Measurements from ENCODE around the gene SECISBP2L. TPM values are rescaled to one million over a fixed set of nuclear protein-coding genes. Genes with fewer than 3 reads are reported as not detected.

The SECISBP2L gene
- total and polyA plus RNA-seq, 2 of the 4 experiments (the other 2 are of a cell fraction), result 13.1 to 34.1 TPM

GRCh38 chr15:48946840-48947187, 99.4 kb downstream of the SECISBP2L start:
- BruUV-seq (replicated peaks), result no TSS peak
- CTCF ChIA-PET, result no interaction called here
- no CpG with 5 or more reads among the region's 1 CpG for WGBS, 2 experiments (ENCODE audit: extremely low coverage in 2 of 2, insufficient read length in 1 of 2)
- Histone ChIP-seq H3K36me3 (ENCODE audit: control insufficient read depth, insufficient read depth, low read length) (no peaks in the 10 kb centered on the region), H3K9ac (ENCODE audit: low read depth, low read length) (no peak overlapping the region), H3K4ac (ENCODE audit: low read depth, low read length) (no peak overlapping the region), H2AK9ac (replicated peaks; ENCODE audit: low read depth, low read length, poor library complexity) (no peak overlapping the region), H3K4me1 (ENCODE audit: control insufficient read depth, insufficient read depth, low read length) (peaks cover 2% of the 10 kb centered on the region; the same call in 1 of the 2 replicates), H2BK120ac (ENCODE audit: low read depth, low read length) (no peak overlapping the region), H4K8ac (ENCODE audit: low read depth in 2 of 2, low read length in 2 of 2) (0 out of 4 replicates have a peak overlapping the region, but pooled peaks of 1 of the 2 experiments have one; percentile 12), H3K79me1 (ENCODE audit: low read depth in 1 of 2, low read length in 2 of 2) (peaks cover 2 to 24% of the 10 kb centered on the region in 2 experiments; a peak in 3 of 4 replicates), H2AFZ (replicated peaks; ENCODE audit: low read length, poor library complexity) (no peak overlapping the region), H2BK5ac (ENCODE audit: low read depth, low read length, poor library complexity, severe bottlenecking) (no peak overlapping the region), H3K14ac (replicated peaks; ENCODE audit: low read depth, low read length) (no peak overlapping the region), H4K20me1 (ENCODE audit: insufficient read depth, low read length) (no peaks in the 10 kb centered on the region), H3K56ac (ENCODE audit: extremely low read depth, insufficient read depth, low read length) (no peak overlapping the region), H2BK20ac (ENCODE audit: low read depth, low read length) (no peak overlapping the region), H3K18ac (ENCODE audit: low read depth, low read length) (no peak overlapping the region), H3K9me1 (ENCODE audit: insufficient read depth, low read length) (0 out of 2 replicates have a peak, but pooled peaks cover 2% of the 10 kb centered on the region), H2BK15ac (ENCODE audit: low read depth, low read length) (no peak overlapping the region), H4K5ac (ENCODE audit: low read depth, low read length) (no peak overlapping the region), H3K23ac (ENCODE audit: low read depth, low read length) (no peak overlapping the region), H3K27ac (ENCODE audit: insufficient read depth, low read length) (no peak overlapping the region), H3K9me3 (ENCODE audit: control insufficient read depth, insufficient read depth, low read length) (no peaks in the 10 kb centered on the region), H4K91ac (ENCODE audit: insufficient read depth, low read depth, low read length) (no peak overlapping the region), H2AK5ac (ENCODE audit: low read depth, low read length) (no peak overlapping the region), H3K4me3 (ENCODE audit: insufficient read depth, low read depth, low read length) (no peak overlapping the region), H3K4me2 (ENCODE audit: low read depth, low read length) (no peak overlapping the region), H3K27me3 (ENCODE audit: control insufficient read depth, insufficient read depth, low read length) (no peaks in the 10 kb centered on the region)
- intact Hi-C loops (cut with micrococcal nuclease), result no loop called here
- in situ Hi-C loops (cut with MboI; ENCODE audit: low sequenced_read_pairs), result no loop called here
- no peak for TF ChIP-seq NFE2L2 (IDR thresholded peaks at IDR 0.05; ENCODE audit: low read depth, low read length)
- TF ChIP-seq USF2 (IDR thresholded peaks at IDR 0.05; ENCODE audit: low read depth, low read length), result no peak
- no peak for ATAC-seq (ENCODE audit: low read depth)
- dilution Hi-C loops (cut with HindIII; ENCODE audit: low sequenced_read_pairs, unreplicated experiment), result no loop called here
- POLR2A ChIA-PET (ENCODE audit: unreplicated experiment), result no interaction called here
- no peak for DNase-seq
